MCF 10A (cell line): ENCODE results near the gene STXBP1. TPM values are rescaled to one million over a fixed set of nuclear protein-coding genes. Genes with fewer than 3 reads are reported as not detected.
A peak's percentile ranks its signal among the peaks of the same experiment; 100 is the strongest.

ENCODE experiments used
- BruUV-seq: library from RNA; stranded (reverse); fragments of 400-500 nt; replicated peaks from 2 replicates; lab custom pipeline; 2021; lab: Mats Ljungman, UMichigan
- CTCF ChIA-PET: fragments of 300-600 bp; sonication (Branson Sonifier 250); formaldehyde crosslinking; extraction: SDS; loops from one replicate; lab custom pipeline; 2021; ENCODE audit warnings: antibody characterized with exemption, inconsistent platforms; lab: Yijun Ruan, JAX
- POLR2A ChIA-PET: fragments of 300-600, 350-650 bp; sonication (Branson Sonifier 250); formaldehyde crosslinking; extraction: SDS; loops from one replicate; lab custom pipeline; 2020; ENCODE audit warnings: antibody characterized with exemption, inconsistent platforms; lab: Yijun Ruan, JAX
- DNase-seq: peaks from one replicate; pipeline ENCODE4 v3.0.0-alpha.2; 2018; ENCODE audit not compliant: unreplicated experiment
- H3K27ac Mint-ChIP-seq: one replicate; pipeline ENCODE4 v1.8.0; 2022; ENCODE audit warnings: mild to moderate bottlenecking, low read depth, mixed read lengths; ENCODE audit not compliant: unreplicated experiment
- H3K27me3 Mint-ChIP-seq: one replicate; pipeline ENCODE4 v1.8.0; 2022; ENCODE audit warnings: mixed read lengths; ENCODE audit not compliant: insufficient read depth, unreplicated experiment
- H3K36me3 Mint-ChIP-seq: one replicate; pipeline ENCODE4 v1.8.0; 2022; ENCODE audit warnings: mild to moderate bottlenecking, moderate library complexity, mixed read lengths; ENCODE audit not compliant: insufficient read depth, unreplicated experiment
- H3K4me1 Mint-ChIP-seq: one replicate; pipeline ENCODE4 v1.8.0; 2022; ENCODE audit warnings: mixed read lengths; ENCODE audit not compliant: insufficient read depth, unreplicated experiment
- H3K4me3 Mint-ChIP-seq: one replicate; pipeline ENCODE4 v1.8.0; 2022; ENCODE audit warnings: mild to moderate bottlenecking, moderate library complexity, mixed read lengths; ENCODE audit not compliant: unreplicated experiment
- H3K9me3 Mint-ChIP-seq: one replicate; pipeline ENCODE4 v1.8.0; 2022; ENCODE audit warnings: mixed read lengths; ENCODE audit not compliant: unreplicated experiment
- intact Hi-C: fragments of 100-400 bp; cut with micrococcal nuclease; formaldehyde crosslinking; loops from 2 replicates; pipeline ENCODE4 v1.14.1; 2022
- total RNA-seq: library from RNA; stranded (reverse); gene quantifications from 2 replicates; pipeline ENCODE4 v1.2.3, GENCODE V29; 2022
- TF ChIP-seq, protein P1 (sequence below): fragments of 200-600 bp; IDR thresholded peaks from one replicate; pipeline ENCODE4 v1.8.0; 2022; ENCODE audit warnings: antibody characterized with exemption, mild to moderate bottlenecking; ENCODE audit not compliant: unreplicated experiment

Gene STXBP1
- total RNA-seq, 1 experiment from 2014 or later = 20.0 TPM

GRCh38 chr9:127598839-127599549 lies 13.1 kb upstream of the STXBP1 start:
- Mint-ChIP-seq H3K27me3 (no peaks in the 10 kb centered on the region), H3K4me3 (no peak overlapping the region), H3K4me1 (peaks cover 10% of the 10 kb centered on the region), H3K36me3 (peaks cover 4% of the 10 kb centered on the region), H3K9me3 (no peaks in the 10 kb centered on the region), H3K27ac (peak overlapping the region; percentile 57)
- DNase-seq = peak; percentile 4
- CTCF ChIA-PET = interaction anchor here (0.6 to 1.5 kb wide), 3 partner anchors 9 to 181 kb away, joined by 3 to 7 read pairs (median 3); partner anchors contain the start of genes PTRH1 and TTC16
- TF ChIP-seq, protein P1, sequence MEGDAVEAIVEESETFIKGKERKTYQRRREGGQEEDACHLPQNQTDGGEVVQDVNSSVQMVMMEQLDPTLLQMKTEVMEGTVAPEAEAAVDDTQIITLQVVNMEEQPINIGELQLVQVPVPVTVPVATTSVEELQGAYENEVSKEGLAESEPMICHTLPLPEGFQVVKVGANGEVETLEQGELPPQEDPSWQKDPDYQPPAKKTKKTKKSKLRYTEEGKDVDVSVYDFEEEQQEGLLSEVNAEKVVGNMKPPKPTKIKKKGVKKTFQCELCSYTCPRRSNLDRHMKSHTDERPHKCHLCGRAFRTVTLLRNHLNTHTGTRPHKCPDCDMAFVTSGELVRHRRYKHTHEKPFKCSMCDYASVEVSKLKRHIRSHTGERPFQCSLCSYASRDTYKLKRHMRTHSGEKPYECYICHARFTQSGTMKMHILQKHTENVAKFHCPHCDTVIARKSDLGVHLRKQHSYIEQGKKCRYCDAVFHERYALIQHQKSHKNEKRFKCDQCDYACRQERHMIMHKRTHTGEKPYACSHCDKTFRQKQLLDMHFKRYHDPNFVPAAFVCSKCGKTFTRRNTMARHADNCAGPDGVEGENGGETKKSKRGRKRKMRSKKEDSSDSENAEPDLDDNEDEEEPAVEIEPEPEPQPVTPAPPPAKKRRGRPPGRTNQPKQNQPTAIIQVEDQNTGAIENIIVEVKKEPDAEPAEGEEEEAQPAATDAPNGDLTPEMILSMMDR = no peak
- intact Hi-C loops = no loop called here
- POLR2A ChIA-PET = interaction anchor here (0.5 to 1.2 kb wide), 2 partner anchors 9 to 381 kb away, joined by 3 read pairs; no protein-coding TSS in a partner anchor
- no TSS peak for BruUV-seq

DNA sequence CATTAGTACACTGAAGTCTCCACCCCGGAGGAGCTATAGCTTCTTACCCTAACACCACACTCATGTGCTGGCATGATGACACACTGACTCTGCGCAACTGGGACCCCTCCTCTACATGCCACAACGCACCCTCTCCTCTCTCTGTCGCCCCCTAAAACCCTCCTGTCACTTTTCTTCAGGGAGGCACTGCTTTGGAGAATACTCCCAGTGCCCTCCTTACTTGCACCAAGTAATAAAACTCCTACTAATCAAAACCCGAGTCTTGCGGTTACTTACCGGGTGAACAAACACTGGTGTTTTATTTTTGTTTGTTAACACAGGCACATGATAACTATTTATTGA lies 12.6 kb upstream of the STXBP1 start:
- ChIA-PET CTCF (interaction anchor here (0.6 to 1.5 kb wide), 3 partner anchors 10 to 181 kb away, joined by 3 to 7 read pairs (median 5); no protein-coding TSS in a partner anchor), POLR2A (interaction anchor here (0.5 to 1.2 kb wide), 2 partner anchors 9 to 380 kb away, joined by 3 read pairs; no protein-coding TSS in a partner anchor)
- Mint-ChIP-seq H3K36me3 (peaks cover 4% of the 10 kb centered on the region), H3K4me3 (no peak overlapping the region), H3K4me1 (peaks cover 10% of the 10 kb centered on the region), H3K27me3 (no peaks in the 10 kb centered on the region), H3K27ac (no peak overlapping the region), H3K9me3 (no peaks in the 10 kb centered on the region)
- no TSS peak for BruUV-seq
- no peak for DNase-seq
- intact Hi-C loops = no loop called here
- TF ChIP-seq, protein P1 = no peak

DNA sequence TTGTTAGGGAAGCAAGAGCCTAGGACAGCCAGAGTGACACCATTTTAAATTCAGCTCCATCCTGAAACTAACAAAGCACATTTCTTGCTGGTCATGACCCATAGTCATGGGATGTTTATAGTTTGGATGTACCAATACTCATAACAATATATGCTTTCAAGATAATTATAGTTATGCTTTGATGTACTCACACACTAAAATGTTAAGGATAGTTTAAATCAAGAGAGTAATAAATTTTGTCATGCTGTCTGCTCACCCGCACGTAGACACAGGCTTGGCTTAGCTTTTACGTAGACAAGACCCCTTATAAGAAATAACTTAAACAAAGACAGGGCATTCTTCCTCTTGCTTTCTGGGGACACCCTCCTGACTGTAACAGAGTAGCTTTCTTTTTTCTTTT lies 8.9 kb upstream of the STXBP1 start:
- H3K27me3 Mint-ChIP-seq = no peaks in the 10 kb centered on the region
- intact Hi-C loops = no loop called here
- ChIA-PET CTCF (interaction anchor here (0.7 to 1.9 kb wide), 5 partner anchors 8 to 131 kb away, joined by 3 to 8 read pairs (median 5); partner anchors contain the start of gene TOR2A), POLR2A (no interaction called here)
- no peak overlapping the region for H3K27ac Mint-ChIP-seq
- peaks cover 4% of the 10 kb centered on the region for H3K36me3 Mint-ChIP-seq
- no peak overlapping the region for H3K4me3 Mint-ChIP-seq
- TF ChIP-seq, protein P1 = no peak
- no peak for DNase-seq
- H3K4me1 Mint-ChIP-seq = peaks cover 16% of the 10 kb centered on the region
- no TSS peak for BruUV-seq
- no peaks in the 10 kb centered on the region for H3K9me3 Mint-ChIP-seq

- intact Hi-C loops = no loop called here
- ChIA-PET POLR2A (interaction anchor here (2.2 kb wide), 1 partner anchor 11 kb away, joined by 14 read pairs; no protein-coding TSS in a partner anchor), CTCF (interaction anchor here (0.6 to 1.9 kb wide), 2 partner anchors 92 to 129 kb away, joined by 3 to 7 read pairs; partner anchors contain the start of gene TOR2A)
- no TSS peak for BruUV-seq
- TF ChIP-seq, protein P1 = no peak
- peaks cover 7% of the 10 kb centered on the region for H3K4me1 Mint-ChIP-seq
- DNase-seq = no peak
- H3K36me3 Mint-ChIP-seq = no peaks in the 10 kb centered on the region
- no peaks in the 10 kb centered on the region for H3K9me3 Mint-ChIP-seq
- no peak overlapping the region for H3K27ac Mint-ChIP-seq
- no peak overlapping the region for H3K4me3 Mint-ChIP-seq
- no peaks in the 10 kb centered on the region for H3K27me3 Mint-ChIP-seq
These were observed 6.0 kb upstream of the STXBP1 start for GRCh38 chr9:127606043-127606442.
